NT2/D1 (cell line): ENCODE results near the gene PCSK2.

ENCODE experiments used
- SUZ12 ChIP-seq: IDR thresholded peaks from 2 replicates; pipeline ENCODE4 v1.6.1; 2011; ENCODE audit not compliant: insufficient read length, insufficient read depth; ENCODE audit errors: extremely low read depth
- YY1 ChIP-seq: IDR thresholded peaks from 2 replicates; pipeline ENCODE4 v1.6.1; 2011; ENCODE audit not compliant: insufficient read length, insufficient read depth

- no peak for TF ChIP-seq YY1
- no peak for TF ChIP-seq SUZ12
These were observed 219.3 kb downstream of the PCSK2 start for GRCh38 chr20:17446171-17446570.
